Endodermal cell (in vitro differentiated cells): ENCODE data around the gene WDR19. TPM values are rescaled to one million over a fixed set of nuclear protein-coding genes. Genes with fewer than 3 reads are reported as not detected.
"Not testable (repeated sequence)": the region's sequence is repeated elsewhere in the genome, so short reads cannot be mapped to it uniquely, and the experiment has no call there.

ENCODE experiments used
- DNase-seq: peaks from one replicate; pipeline ENCODE4 v3.0.0-alpha.2; 2017
- H3K27ac ChIP-seq: 2 replicates; pipeline ENCODE4 v1.5.1; 2013; ENCODE audit warnings: mild to moderate bottlenecking, low read depth, low read length, moderate library complexity
- H3K27me3 ChIP-seq: 2 replicates; pipeline ENCODE4 v1.6.1; 2013; ENCODE audit warnings: mild to moderate bottlenecking, low read length, moderate library complexity; ENCODE audit not compliant: insufficient read depth, control insufficient read depth, poor library complexity, severe bottlenecking
- H3K36me3 ChIP-seq: 2 replicates; pipeline ENCODE4 v1.7.0; 2013; ENCODE audit warnings: mild to moderate bottlenecking, low read length, moderate library complexity; ENCODE audit not compliant: control insufficient read depth, insufficient read depth
- H3K4me1 ChIP-seq: one replicate; pipeline ENCODE4 v1.7.0; 2013; ENCODE audit warnings: low read length; ENCODE audit not compliant: control insufficient read depth, insufficient read depth
- H3K4me3 ChIP-seq: 2 replicates; pipeline ENCODE4 v1.5.1; 2013; ENCODE audit warnings: mild to moderate bottlenecking, low read length, moderate library complexity
- H3K9ac ChIP-seq: 2 replicates; pipeline ENCODE4 v1.6.1; 2013; ENCODE audit warnings: mild to moderate bottlenecking, low read length, moderate library complexity; ENCODE audit not compliant: poor library complexity, severe bottlenecking; ENCODE audit errors: extremely low read depth
- H3K9me3 ChIP-seq: 2 replicates; pipeline ENCODE4 v1.6.1; 2013; ENCODE audit warnings: mild to moderate bottlenecking, low read length, moderate library complexity; ENCODE audit not compliant: control insufficient read depth
- H3K27ac Mint-ChIP-seq: 2 replicates; pipeline ENCODE4 v1.8.0; 2020; ENCODE audit warnings: mixed read lengths
- H3K27me3 Mint-ChIP-seq: 2 replicates; pipeline ENCODE4 v1.8.0; 2021; ENCODE audit warnings: mild to moderate bottlenecking, mixed read lengths; ENCODE audit not compliant: insufficient read depth
- H3K36me3 Mint-ChIP-seq: 2 replicates; pipeline ENCODE4 v1.8.0; 2020; ENCODE audit warnings: low read depth, mixed read lengths
- H3K4me1 Mint-ChIP-seq: 2 replicates; pipeline ENCODE4 v1.8.0; 2020; ENCODE audit warnings: mixed read lengths
- H3K4me3 Mint-ChIP-seq: 2 replicates; pipeline ENCODE4 v1.8.0; 2020; ENCODE audit warnings: mild to moderate bottlenecking, moderate library complexity, mixed read lengths
- H3K9me3 Mint-ChIP-seq: 2 replicates; pipeline ENCODE4 v1.8.0; 2020; ENCODE audit warnings: mild to moderate bottlenecking, mixed read lengths
- WGBS, 2 experiments: methylation state at CpG; one replicate each; pipeline versions ENCODE4 v1.1.5 to v1.1.7; 2013; ENCODE audit warnings: missing lambda C conversion rate in 2 of 2, mixed read lengths in 1 of 2; ENCODE audit not compliant: insufficient coverage in 1 of 2, insufficient read length in 1 of 2; 5-methylcytosine and 5-hydroxymethylcytosine counted together
- total RNA-seq, 2 donors: library from RNA; stranded (reverse); fragmentation: NEBNext Ultra II Directional in 1 of 2; extraction: Animal tissue kit (Norgen Biotek cat#: 25700) in 1 of 2; gene quantifications; 2 replicates in 1 of 2; 3 replicates in 1 of 2; pipeline ENCODE4 v1.2.1, GENCODE V29; 2021
- TF ChIP-seq, protein P1 (sequence below): fragments of 200-600 bp; sonication (generic); conservative IDR thresholded peaks from 2 replicates; pipeline ENCODE4 v1.5.0; 2021; ENCODE audit warnings: antibody characterized with exemption, mild to moderate bottlenecking

Gene WDR19
- total RNA-seq, 2 donors from 2014 or later = 51.9 to 60.2 TPM

DNA sequence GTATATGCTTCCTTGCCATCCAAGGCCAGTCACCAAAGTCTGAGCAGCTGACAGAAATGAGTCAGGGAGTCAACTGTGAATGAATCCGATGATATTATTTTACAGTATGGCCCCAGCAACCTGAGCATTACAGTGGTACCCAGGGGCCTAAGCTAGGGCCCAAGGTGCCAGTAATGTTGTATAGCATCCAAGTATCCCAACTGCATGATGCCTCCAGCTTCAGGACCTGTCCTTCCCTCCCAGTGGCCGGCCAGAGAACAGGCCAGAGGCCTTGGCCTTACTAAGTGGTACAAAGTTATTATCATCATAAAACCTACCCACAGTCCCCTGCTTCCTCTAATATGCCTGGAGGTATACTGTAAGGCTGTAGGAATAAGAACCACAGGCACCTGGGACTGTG, 103.9 kb downstream of the WDR19 start:
- Mint-ChIP-seq H3K27ac (peak overlapping the region; percentile 3), H3K4me1 (no peaks in the 10 kb centered on the region), H3K27me3 (no peaks in the 10 kb centered on the region), H3K4me3 (no peak overlapping the region), H3K36me3 (peaks cover 58% of the 10 kb centered on the region), H3K9me3 (no peaks in the 10 kb centered on the region)
- Histone ChIP-seq H3K4me3 (no peak overlapping the region), H3K27ac (no peak overlapping the region), H3K36me3 (peaks cover 76% of the 10 kb centered on the region), H3K4me1 (no peaks in the 10 kb centered on the region), H3K9ac (no peak overlapping the region), H3K27me3 (no peaks in the 10 kb centered on the region), H3K9me3 (no peaks in the 10 kb centered on the region)
- no peak for DNase-seq
- TF ChIP-seq, protein P1, sequence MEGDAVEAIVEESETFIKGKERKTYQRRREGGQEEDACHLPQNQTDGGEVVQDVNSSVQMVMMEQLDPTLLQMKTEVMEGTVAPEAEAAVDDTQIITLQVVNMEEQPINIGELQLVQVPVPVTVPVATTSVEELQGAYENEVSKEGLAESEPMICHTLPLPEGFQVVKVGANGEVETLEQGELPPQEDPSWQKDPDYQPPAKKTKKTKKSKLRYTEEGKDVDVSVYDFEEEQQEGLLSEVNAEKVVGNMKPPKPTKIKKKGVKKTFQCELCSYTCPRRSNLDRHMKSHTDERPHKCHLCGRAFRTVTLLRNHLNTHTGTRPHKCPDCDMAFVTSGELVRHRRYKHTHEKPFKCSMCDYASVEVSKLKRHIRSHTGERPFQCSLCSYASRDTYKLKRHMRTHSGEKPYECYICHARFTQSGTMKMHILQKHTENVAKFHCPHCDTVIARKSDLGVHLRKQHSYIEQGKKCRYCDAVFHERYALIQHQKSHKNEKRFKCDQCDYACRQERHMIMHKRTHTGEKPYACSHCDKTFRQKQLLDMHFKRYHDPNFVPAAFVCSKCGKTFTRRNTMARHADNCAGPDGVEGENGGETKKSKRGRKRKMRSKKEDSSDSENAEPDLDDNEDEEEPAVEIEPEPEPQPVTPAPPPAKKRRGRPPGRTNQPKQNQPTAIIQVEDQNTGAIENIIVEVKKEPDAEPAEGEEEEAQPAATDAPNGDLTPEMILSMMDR = no peak
- 88 to 91% methylated on average over 1 to 2 of the region's 2 CpGs for WGBS, 2 experiments

- TF ChIP-seq, protein P1 = no peak
- H3K9ac ChIP-seq = no peak overlapping the region
- H3K9me3 ChIP-seq = no peaks in the 10 kb centered on the region
- Mint-ChIP-seq H3K36me3 (peaks cover 59% of the 10 kb centered on the region), H3K9me3 (no peaks in the 10 kb centered on the region), H3K4me3 (no peak overlapping the region), H3K4me1 (no peaks in the 10 kb centered on the region), H3K27ac (peak overlapping the region; percentile 69), H3K27me3 (no peaks in the 10 kb centered on the region)
- H3K36me3 ChIP-seq = peaks cover 78% of the 10 kb centered on the region
- H3K4me1 ChIP-seq = no peaks in the 10 kb centered on the region
- 92% methylated on average over 3 to 4 of the region's 4 CpGs for WGBS, 2 experiments
- DNase-seq = no peak
- no peaks in the 10 kb centered on the region for H3K27me3 ChIP-seq
- H3K4me3 ChIP-seq = no peak overlapping the region
- no peak overlapping the region for H3K27ac ChIP-seq
Measured at GRCh38 chr4:39287223-39287622, 104.9 kb downstream of the WDR19 start.

DNA sequence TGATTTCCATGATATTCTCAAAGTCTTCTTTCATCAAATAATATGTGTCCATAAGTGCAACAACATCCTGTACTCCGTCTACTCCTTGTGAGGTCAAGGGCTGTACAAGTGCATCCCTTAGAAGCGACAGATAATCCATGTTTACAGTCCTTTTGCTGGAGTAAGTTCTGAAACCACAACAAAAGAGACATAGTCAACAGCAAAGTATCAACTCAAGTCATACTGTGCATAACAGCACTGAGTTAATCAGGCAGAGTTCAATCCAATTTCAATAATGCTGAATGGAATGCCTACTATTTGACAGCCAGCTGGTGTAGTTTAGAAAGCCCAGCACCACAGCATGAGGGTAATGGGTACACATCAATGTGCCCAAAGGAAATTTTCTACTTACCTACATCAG, 109.4 kb downstream of the WDR19 start:
- no peaks in the 10 kb centered on the region for H3K9me3 ChIP-seq
- no peak for DNase-seq
- H3K9ac ChIP-seq = no peak overlapping the region
- H3K4me3 Mint-ChIP-seq = no peak overlapping the region
- TF ChIP-seq, protein P1 = no peak
- H3K4me3 ChIP-seq = no peak overlapping the region
- H3K27ac Mint-ChIP-seq = no peak overlapping the region
- no peaks in the 10 kb centered on the region for H3K27me3 Mint-ChIP-seq
- no peaks in the 10 kb centered on the region for H3K4me1 Mint-ChIP-seq
- H3K27me3 ChIP-seq = no peaks in the 10 kb centered on the region
- WGBS, 2 experiments = 95 to 100% methylated on average over 2 of the region's 2 CpGs
- H3K4me1 ChIP-seq = no peaks in the 10 kb centered on the region
- peaks cover 2% of the 10 kb centered on the region for H3K9me3 Mint-ChIP-seq
- H3K36me3 Mint-ChIP-seq = peaks cover 64% of the 10 kb centered on the region
- peaks cover 84% of the 10 kb centered on the region for H3K36me3 ChIP-seq
- no peak overlapping the region for H3K27ac ChIP-seq

GRCh38 chr4:39292433-39292832, 110.1 kb downstream of the WDR19 start:
- H3K9me3 Mint-ChIP-seq, H3K4me3 ChIP-seq, H3K27ac Mint-ChIP-seq, H3K4me3 Mint-ChIP-seq, DNase-seq, H3K27me3 ChIP-seq, H3K4me1 Mint-ChIP-seq, H3K9me3 ChIP-seq, H3K27ac ChIP-seq, H3K27me3 Mint-ChIP-seq, H3K9ac ChIP-seq, H3K4me1 ChIP-seq: not testable (repeated sequence)
- H3K36me3 Mint-ChIP-seq = peaks cover 59% of the 10 kb centered on the region
- 74 to 87% methylated on average over 3 to 5 of the region's 5 CpGs for WGBS, 2 experiments
- peaks cover 78% of the 10 kb centered on the region for H3K36me3 ChIP-seq
